ENCODE measurements around the gene PURA.

The PURA gene

DNA sequence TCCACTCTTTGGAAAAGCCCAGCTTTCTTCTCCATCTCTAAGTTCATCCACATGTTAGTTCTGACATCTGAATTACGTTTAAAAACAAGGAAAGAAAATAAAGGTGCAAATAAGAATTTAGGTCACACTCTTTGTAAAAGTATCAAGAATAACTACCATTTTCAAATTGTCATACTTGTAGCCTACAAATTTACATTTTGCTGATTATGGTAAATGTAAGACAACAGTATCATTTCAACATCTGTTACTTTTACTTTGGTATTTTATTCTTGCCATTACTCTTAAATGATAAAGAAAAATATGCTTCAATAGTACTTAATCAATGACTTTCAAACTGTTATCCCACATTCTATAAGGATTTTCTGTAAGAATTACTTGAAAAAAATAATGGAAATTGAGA lies 9.8 kb upstream of the PURA start:
- H3K36me3 Mint-ChIP-seq = peaks cover 0 to 4% of the 10 kb centered on the region in 2 donors
- no peak overlapping the region for H3K4me3 Mint-ChIP-seq
- peaks cover 11 to 17% of the 10 kb centered on the region in 2 donors for H3K4me1 Mint-ChIP-seq
- H3K27me3 Mint-ChIP-seq = peaks cover 20 to 24% of the 10 kb centered on the region in 2 donors
- DNase-seq = no peak
- peaks cover 0 to 3% of the 10 kb centered on the region in 2 donors for H3K9me3 Mint-ChIP-seq
- ATAC-seq (replicated peaks) = no peak
- H3K27ac Mint-ChIP-seq = no peak overlapping the region

DNA sequence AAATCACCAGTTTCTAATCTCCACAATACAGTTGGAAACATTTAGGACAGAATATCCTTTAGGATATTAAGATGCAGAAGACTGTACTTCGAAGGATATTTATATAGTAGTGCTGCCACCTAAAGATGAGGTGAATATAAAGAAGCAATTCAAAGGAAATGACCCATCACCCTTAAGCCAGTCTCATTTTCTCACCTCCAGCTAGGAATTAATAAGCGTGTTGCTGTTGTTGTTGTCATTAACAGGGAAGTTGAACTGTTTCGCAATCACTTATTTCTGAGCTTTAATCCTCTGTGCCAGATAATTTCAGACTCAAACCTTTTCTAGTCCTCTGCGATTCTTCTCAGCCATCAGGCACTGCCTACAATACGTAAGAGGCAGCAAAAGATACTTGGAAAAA lies 7.8 kb upstream of the PURA start:
- H3K4me3 Mint-ChIP-seq = peak overlapping the region in 1 of 2 donors; percentile 39
- peaks cover 0 to 4% of the 10 kb centered on the region in 2 donors for H3K36me3 Mint-ChIP-seq
- H3K9me3 Mint-ChIP-seq = no peaks in the 10 kb centered on the region
- peaks cover 17 to 20% of the 10 kb centered on the region in 2 donors for H3K4me1 Mint-ChIP-seq
- DNase-seq (no peak), ATAC-seq (replicated peaks) (no peak)
- no peak overlapping the region for H3K27ac Mint-ChIP-seq
- peaks cover 8 to 12% of the 10 kb centered on the region in 2 donors for H3K27me3 Mint-ChIP-seq

DNA sequence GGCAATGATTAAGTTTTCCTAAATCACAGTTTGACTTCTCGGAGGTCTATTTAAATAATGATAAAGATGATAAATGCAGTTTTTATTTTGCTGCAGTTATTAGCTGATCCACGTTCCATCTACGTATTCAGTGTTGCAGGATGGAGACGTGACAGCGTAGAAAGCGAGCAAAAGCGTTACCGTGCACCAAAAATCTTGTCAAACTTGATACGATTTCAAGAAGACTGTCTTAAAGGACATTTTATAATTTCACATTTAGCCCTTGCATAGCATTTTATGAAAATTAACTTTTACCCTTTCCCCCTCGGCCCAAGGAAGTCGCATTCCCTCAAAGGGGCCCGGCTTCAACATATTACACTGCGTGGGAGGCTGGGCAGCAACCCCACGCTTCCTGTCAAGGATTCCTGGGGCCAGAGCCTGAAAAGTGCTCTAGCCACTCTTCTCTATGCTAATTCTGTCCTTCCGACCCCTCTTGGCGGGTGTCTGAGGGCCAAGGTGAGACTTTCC lies 7.1 kb upstream of the PURA start:
- no peaks in the 10 kb centered on the region for H3K9me3 Mint-ChIP-seq
- no peak for DNase-seq
- H3K27ac Mint-ChIP-seq = peak overlapping the region; percentile 99
- H3K4me3 Mint-ChIP-seq = peak overlapping the region; percentile 94
- H3K4me1 Mint-ChIP-seq = peaks cover 21 to 25% of the 10 kb centered on the region in 2 donors
- peaks cover 6 to 11% of the 10 kb centered on the region in 2 donors for H3K27me3 Mint-ChIP-seq
- ATAC-seq (replicated peaks) = no peak
- H3K36me3 Mint-ChIP-seq = peaks cover 0 to 4% of the 10 kb centered on the region in 2 donors

GRCh38 chr5:140107312-140108092 lies 6.4 kb upstream of the PURA start:
- peaks cover 25 to 30% of the 10 kb centered on the region in 2 donors for H3K4me1 Mint-ChIP-seq
- H3K4me3 Mint-ChIP-seq = peak overlapping the region; percentile 94
- H3K27me3 Mint-ChIP-seq = peaks cover 6 to 11% of the 10 kb centered on the region in 2 donors
- peak overlapping the region; percentile 99 for H3K27ac Mint-ChIP-seq
- no peaks in the 10 kb centered on the region for H3K9me3 Mint-ChIP-seq
- H3K36me3 Mint-ChIP-seq = peaks cover 0 to 4% of the 10 kb centered on the region in 2 donors
- DNase-seq (peak; percentile 90), ATAC-seq (replicated peaks) (peak; percentile 89 to 93)

- peaks cover 0 to under 1% of the 10 kb centered on the region in 2 donors for H3K36me3 Mint-ChIP-seq
- peaks cover 6 to 7% of the 10 kb centered on the region in 2 donors for H3K27me3 Mint-ChIP-seq
- no peaks in the 10 kb centered on the region for H3K9me3 Mint-ChIP-seq
- peak overlapping the region; percentile 94 for H3K4me3 Mint-ChIP-seq
- ATAC-seq (replicated peaks) (peak in 1 of 2 donors; percentile 3), DNase-seq (no peak)
- H3K27ac Mint-ChIP-seq = peak overlapping the region; percentile 99
- H3K4me1 Mint-ChIP-seq = peaks cover 30 to 38% of the 10 kb centered on the region in 2 donors
Observed at GRCh38 chr5:140108093-140109017, 5.6 kb upstream of the PURA start.

GRCh38 chr5:140109018-140109758 lies 4.7 kb upstream of the PURA start:
- ATAC-seq (replicated peaks) (no peak), DNase-seq (no peak)
- no peaks in the 10 kb centered on the region for H3K9me3 Mint-ChIP-seq
- peak overlapping the region; percentile 94 for H3K4me3 Mint-ChIP-seq
- peaks cover 30 to 43% of the 10 kb centered on the region in 2 donors for H3K4me1 Mint-ChIP-seq
- H3K27ac Mint-ChIP-seq = peak overlapping the region; percentile 99
- H3K36me3 Mint-ChIP-seq = no peaks in the 10 kb centered on the region
- peaks cover 6 to 7% of the 10 kb centered on the region in 2 donors for H3K27me3 Mint-ChIP-seq

GRCh38 chr5:140109759-140110645 lies 3.9 kb upstream of the PURA start:
- Mint-ChIP-seq H3K4me1 (peaks cover 34 to 48% of the 10 kb centered on the region in 2 donors), H3K27ac (no peak overlapping the region), H3K4me3 (no peak overlapping the region), H3K27me3 (peaks cover 6 to 7% of the 10 kb centered on the region in 2 donors), H3K9me3 (no peaks in the 10 kb centered on the region), H3K36me3 (peaks cover 0 to 5% of the 10 kb centered on the region in 2 donors)
- DNase-seq (no peak), ATAC-seq (replicated peaks) (no peak)

DNA sequence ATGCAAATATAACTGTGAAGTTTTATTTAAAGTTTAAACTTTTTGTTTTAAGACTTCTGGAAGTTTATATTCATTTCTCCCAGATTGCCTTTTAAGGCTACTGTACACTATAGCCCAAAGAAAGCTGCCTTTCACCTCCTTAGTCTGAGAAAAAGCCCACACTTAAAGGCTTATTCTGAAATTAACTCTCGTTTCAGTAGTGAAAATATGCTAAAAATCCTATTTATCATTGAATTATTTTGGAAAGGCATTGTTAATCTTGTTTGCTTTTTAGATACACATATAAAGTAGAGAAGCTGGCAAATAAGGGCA lies 3.3 kb upstream of the PURA start:
- H3K4me3 Mint-ChIP-seq = no peak overlapping the region

GRCh38 chr5:140111011-140111858 lies 2.7 kb upstream of the PURA start:
- Mint-ChIP-seq H3K27ac (no peak overlapping the region), H3K4me3 (peak overlapping the region; percentile 26 to 66), H3K4me1 (peaks cover 35 to 50% of the 10 kb centered on the region in 2 donors), H3K27me3 (peaks cover 6 to 7% of the 10 kb centered on the region in 2 donors), H3K36me3 (peaks cover 0 to 7% of the 10 kb centered on the region in 2 donors), H3K9me3 (no peaks in the 10 kb centered on the region)
- ATAC-seq (replicated peaks) (no peak), DNase-seq (no peak)

More for the DNA sequence above, 3.3 kb upstream of the PURA start:
- no peaks in the 10 kb centered on the region for H3K9me3 Mint-ChIP-seq
- peaks cover 35 to 50% of the 10 kb centered on the region in 2 donors for H3K4me1 Mint-ChIP-seq
- ATAC-seq (replicated peaks) (no peak), DNase-seq (no peak)
- H3K27ac Mint-ChIP-seq = no peak overlapping the region
- H3K27me3 Mint-ChIP-seq = peaks cover 6 to 7% of the 10 kb centered on the region in 2 donors
- H3K36me3 Mint-ChIP-seq = peaks cover 0 to 7% of the 10 kb centered on the region in 2 donors

DNA sequence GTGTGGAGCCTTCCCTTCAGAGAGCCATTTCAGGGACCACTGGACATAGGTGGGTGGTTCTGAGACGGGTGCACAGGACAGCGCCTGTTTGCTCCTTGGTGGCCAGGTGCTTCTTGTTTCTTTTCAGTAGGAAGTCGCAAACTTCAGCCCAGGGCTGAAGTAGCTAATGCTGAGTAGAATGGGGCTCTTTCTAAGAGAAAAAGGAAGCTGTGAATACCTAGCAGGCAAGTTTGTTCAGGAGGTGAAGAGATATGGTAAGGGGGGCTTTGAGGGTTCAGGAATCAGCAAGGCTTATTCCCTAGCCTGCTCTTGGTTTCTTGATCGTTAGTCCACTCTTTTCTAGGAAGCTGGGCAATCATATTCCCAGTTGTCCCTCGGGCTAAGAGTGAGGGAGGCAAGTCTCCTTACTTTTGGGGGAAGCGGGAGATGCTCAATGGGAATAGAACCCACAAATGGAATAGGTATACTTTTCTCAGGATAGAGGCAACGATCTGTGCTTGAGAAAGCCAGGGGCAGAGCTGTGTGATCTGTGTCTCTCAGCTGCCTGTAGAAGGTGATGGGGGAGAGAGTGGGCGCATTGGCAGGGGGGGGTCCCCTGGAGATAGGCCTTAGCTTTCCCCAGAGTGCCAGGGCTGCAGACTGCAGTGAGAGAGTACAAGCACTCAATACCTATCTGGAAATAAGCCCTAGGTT lies 1.9 kb upstream of the PURA start:
- peaks cover 6 to 7% of the 10 kb centered on the region in 2 donors for H3K27me3 Mint-ChIP-seq
- ATAC-seq (replicated peaks) = no peak
- peaks cover 0 to 7% of the 10 kb centered on the region in 2 donors for H3K36me3 Mint-ChIP-seq
- H3K27ac Mint-ChIP-seq = no peak overlapping the region
- peak overlapping the region; percentile 26 to 66 for H3K4me3 Mint-ChIP-seq
- peaks cover 36 to 51% of the 10 kb centered on the region in 2 donors for H3K4me1 Mint-ChIP-seq
- no peak for DNase-seq
- no peaks in the 10 kb centered on the region for H3K9me3 Mint-ChIP-seq

- peaks cover 0 to 7% of the 10 kb centered on the region in 2 donors for H3K36me3 Mint-ChIP-seq
- DNase-seq (no peak), ATAC-seq (replicated peaks) (no peak)
- H3K9me3 Mint-ChIP-seq = no peaks in the 10 kb centered on the region
- peaks cover 32 to 48% of the 10 kb centered on the region in 2 donors for H3K4me1 Mint-ChIP-seq
- H3K27me3 Mint-ChIP-seq = peaks cover 6 to 7% of the 10 kb centered on the region in 2 donors
- H3K4me3 Mint-ChIP-seq = peak overlapping the region; percentile 87 to 97
- peak overlapping the region; percentile 86 for H3K27ac Mint-ChIP-seq
Observed at GRCh38 chr5:140112685-140113179, 1.2 kb upstream of the PURA start.
